Inferior parietal cortex (tissue), 1 donor: Measurements from ENCODE around the gene SPAG5.

Experiments used
- DNase-seq: peaks from one replicate; pipeline ENCODE4 v3.0.0-alpha.2; 2016; ENCODE audit errors: extremely low spot score

The SPAG5 gene

GRCh38 chr17:28573966-28574480, 24.8 kb downstream of the SPAG5 start:
- no peak for DNase-seq

GRCh38 chr17:28573521-28573920, 25.3 kb downstream of the SPAG5 start:
- DNase-seq = no peak

GRCh38 chr17:28573040-28573380, 25.8 kb downstream of the SPAG5 start:
- DNase-seq = no peak

GRCh38 chr17:28572259-28573039, 26.4 kb downstream of the SPAG5 start:
- no peak for DNase-seq

- DNase-seq = peak; percentile 92
Observed at GRCh38 chr17:28571361-28572122, 27.3 kb downstream of the SPAG5 start, which contains the start of gene PIGS. TSS of gene PIGS (minus strand) at chr17:28571524. CDS start at chr17:28571496, 28 bp downstream.

- no peak for DNase-seq
Observed at GRCh38 chr17:28570716-28571360, 28.0 kb downstream of the SPAG5 start.

- no peak for DNase-seq
Observed at GRCh38 chr17:28569446-28569845, 29.4 kb downstream of the SPAG5 start.

- DNase-seq = no peak
Observed at GRCh38 chr17:28567604-28568003, 31.2 kb downstream of the SPAG5 start.

- DNase-seq = no peak
Observed at GRCh38 chr17:28563475-28563874, 35.4 kb downstream of the SPAG5 start.

- no peak for DNase-seq
Observed at GRCh38 chr17:28555022-28555421, 43.8 kb downstream of the SPAG5 start.

GRCh38 chr17:28554565-28554964, 44.3 kb downstream of the SPAG5 start:
- no peak for DNase-seq

- DNase-seq = no peak
Observed at GRCh38 chr17:28553000-28553505, 45.8 kb downstream of the SPAG5 start.

GRCh38 chr17:28552176-28552999, 46.4 kb downstream of the SPAG5 start, which contains the start of gene UNC119:
TSS of gene UNC119 (minus strand) at chr17:28552624. CDS start at chr17:28552557, 67 bp downstream.
- DNase-seq = peak; percentile 58

GRCh38 chr17:28551421-28552175, 47.2 kb downstream of the SPAG5 start:
- DNase-seq = no peak

- DNase-seq = no peak
Observed at GRCh38 chr17:28550858-28551257, 48.0 kb downstream of the SPAG5 start.

- no peak for DNase-seq
Observed at GRCh38 chr17:28549236-28550132, 49.3 kb downstream of the SPAG5 start.

GRCh38 chr17:28548417-28549130, 50.3 kb downstream of the SPAG5 start:
- DNase-seq = no peak

- peak; percentile 69 for DNase-seq
Observed at GRCh38 chr17:28547623-28548416, 51.0 kb downstream of the SPAG5 start.
